Activated naive CD8-positive, alpha-beta T cell treated with anti-CD3 and anti-CD28 coated beads, Interleukin-2, amount 50 U/mL, for 24 hours (primary cell): ENCODE data around the gene C17orf113.

Source experiments
- ATAC-seq: fragments of 150-1000 bp; cut with Tn5 transposase; one replicate; pipeline ENCODE4 v1.10.0; 2021
- DNase-seq: peaks from one replicate; pipeline ENCODE4 v3.0.0; 2021
- H3K27ac Mint-ChIP-seq: one replicate; pipeline ENCODE4 v1.8.0; 2021; ENCODE audit warnings: mild to moderate bottlenecking, mixed read lengths
- H3K27me3 Mint-ChIP-seq: one replicate; pipeline ENCODE4 v1.8.0; 2021; ENCODE audit warnings: mixed read lengths
- H3K36me3 Mint-ChIP-seq: one replicate; pipeline ENCODE4 v1.8.0; 2021; ENCODE audit warnings: low read depth, mixed read lengths
- H3K4me1 Mint-ChIP-seq: one replicate; pipeline ENCODE4 v1.8.0; 2021; ENCODE audit warnings: mixed read lengths
- H3K4me3 Mint-ChIP-seq: one replicate; pipeline ENCODE4 v1.8.0; 2021; ENCODE audit warnings: mild to moderate bottlenecking, moderate library complexity, mixed read lengths
- H3K9me3 Mint-ChIP-seq: one replicate; pipeline ENCODE4 v1.8.0; 2021; ENCODE audit warnings: mixed read lengths

The C17orf113 gene

DNA sequence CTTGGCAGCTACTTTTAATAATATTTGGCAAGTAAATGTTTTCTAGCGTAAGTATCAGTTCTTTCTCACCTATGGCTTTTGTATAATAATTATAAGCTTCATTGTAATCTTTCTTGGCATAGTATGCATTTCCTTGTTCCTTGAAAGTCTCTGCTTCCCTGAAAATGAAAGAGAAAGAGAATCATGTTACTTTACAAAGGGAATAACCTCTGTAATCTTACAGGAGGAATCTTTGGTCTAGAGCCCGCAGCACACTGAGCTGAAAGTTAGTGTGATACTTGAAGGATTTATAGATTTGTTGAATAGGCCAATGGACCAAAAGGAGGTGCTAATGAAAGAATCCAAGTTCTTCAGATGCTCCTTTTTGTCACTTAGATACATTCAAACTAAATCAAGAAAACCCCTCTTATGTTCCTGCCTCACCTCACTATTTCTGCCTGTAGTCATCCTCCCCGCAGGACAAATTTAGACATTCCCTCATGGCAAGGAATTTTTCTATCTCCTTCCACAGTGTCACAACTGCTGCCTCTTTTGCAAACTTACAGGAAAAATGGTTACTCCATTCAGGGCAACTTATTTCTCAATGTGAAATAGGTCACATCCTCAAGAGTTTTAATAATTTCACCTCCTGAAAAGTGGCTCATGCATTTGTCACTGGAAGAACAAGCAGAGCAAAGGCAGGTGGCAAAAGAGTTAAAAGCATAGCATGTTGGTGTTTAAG lies 49.8 kb downstream of the C17orf113 start:
- ATAC-seq: no peak
- DNase-seq: no peak
- Mint-ChIP-seq H3K9me3 (no peaks in the 10 kb centered on the region), H3K27ac (peak overlapping the region; percentile 61), H3K4me1 (peaks cover 25% of the 10 kb centered on the region), H3K27me3 (no peaks in the 10 kb centered on the region), H3K4me3 (no peak overlapping the region), H3K36me3 (peaks cover 46% of the 10 kb centered on the region)

DNA sequence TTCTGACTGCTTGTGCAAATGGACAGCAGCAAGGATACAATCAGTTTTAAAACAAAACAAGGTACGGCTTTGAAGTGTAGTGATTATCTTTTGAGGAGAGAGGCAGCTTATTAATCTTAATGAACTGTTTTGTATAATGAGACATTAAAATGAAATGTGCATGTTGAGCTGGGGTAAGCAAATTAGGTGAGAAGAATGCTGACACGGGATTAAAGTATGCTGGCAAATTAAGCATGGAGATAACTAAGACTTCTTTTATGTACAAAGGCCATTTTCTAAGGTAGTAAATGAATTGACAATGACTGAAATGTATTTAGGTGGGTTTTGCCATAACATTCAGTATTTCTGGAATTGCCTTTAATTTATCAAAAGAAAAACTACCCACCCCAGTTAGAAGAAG lies 51.9 kb downstream of the C17orf113 start:
- ATAC-seq: no peak
- no peaks in the 10 kb centered on the region for H3K9me3 Mint-ChIP-seq
- H3K4me3 Mint-ChIP-seq: no peak overlapping the region
- peaks cover 23% of the 10 kb centered on the region for H3K4me1 Mint-ChIP-seq
- DNase-seq: no peak
- peaks cover 49% of the 10 kb centered on the region for H3K36me3 Mint-ChIP-seq
- H3K27ac Mint-ChIP-seq: no peak overlapping the region
- H3K27me3 Mint-ChIP-seq: no peaks in the 10 kb centered on the region

DNA sequence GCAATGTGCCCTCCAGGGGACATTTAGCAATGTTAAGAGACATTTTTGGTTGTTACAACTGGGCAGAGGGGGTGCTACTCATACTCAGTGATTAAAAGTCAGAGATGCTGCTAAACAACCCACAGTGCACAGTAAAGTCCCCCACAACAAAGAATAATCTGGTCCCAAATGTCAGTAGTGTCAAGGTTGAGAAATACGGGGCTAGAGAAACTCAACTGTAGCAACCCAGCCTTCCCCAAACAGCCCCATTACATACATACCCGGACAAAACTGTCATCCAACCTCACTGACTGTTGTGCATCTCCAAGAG lies 53.6 kb downstream of the C17orf113 start:
- H3K4me1 Mint-ChIP-seq: peaks cover 21% of the 10 kb centered on the region
- peaks cover 52% of the 10 kb centered on the region for H3K36me3 Mint-ChIP-seq
- no peak overlapping the region for H3K4me3 Mint-ChIP-seq
- no peaks in the 10 kb centered on the region for H3K9me3 Mint-ChIP-seq
- H3K27me3 Mint-ChIP-seq: no peaks in the 10 kb centered on the region
- DNase-seq (no peak), ATAC-seq (peak; percentile 65)
- H3K27ac Mint-ChIP-seq: peak overlapping the region; percentile 81

DNA sequence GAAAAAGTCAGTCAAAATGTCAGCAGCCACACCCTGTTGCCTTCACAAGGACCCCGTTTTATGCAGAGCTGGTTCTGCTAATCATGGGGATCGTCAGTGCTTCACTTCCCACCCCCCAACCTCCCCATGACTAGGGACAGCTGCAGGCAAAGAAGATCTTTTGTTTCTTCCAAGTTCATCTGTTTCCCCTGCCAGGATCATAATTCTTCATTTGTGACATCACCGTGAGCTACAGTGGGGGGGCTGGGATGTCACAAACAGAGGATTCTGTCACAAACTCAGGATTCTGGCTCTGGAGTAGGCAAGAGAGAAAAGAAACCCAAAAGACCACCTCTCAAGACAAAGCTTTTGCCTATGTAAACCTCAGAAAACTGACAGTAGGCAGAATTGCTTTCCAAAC lies 57.8 kb downstream of the C17orf113 start:
- H3K4me1 Mint-ChIP-seq: peaks cover 30% of the 10 kb centered on the region
- peaks cover 59% of the 10 kb centered on the region for H3K36me3 Mint-ChIP-seq
- no peak overlapping the region for H3K4me3 Mint-ChIP-seq
- no peak for ATAC-seq
- DNase-seq: no peak
- no peak overlapping the region for H3K27ac Mint-ChIP-seq
- no peaks in the 10 kb centered on the region for H3K9me3 Mint-ChIP-seq
- no peaks in the 10 kb centered on the region for H3K27me3 Mint-ChIP-seq

DNA sequence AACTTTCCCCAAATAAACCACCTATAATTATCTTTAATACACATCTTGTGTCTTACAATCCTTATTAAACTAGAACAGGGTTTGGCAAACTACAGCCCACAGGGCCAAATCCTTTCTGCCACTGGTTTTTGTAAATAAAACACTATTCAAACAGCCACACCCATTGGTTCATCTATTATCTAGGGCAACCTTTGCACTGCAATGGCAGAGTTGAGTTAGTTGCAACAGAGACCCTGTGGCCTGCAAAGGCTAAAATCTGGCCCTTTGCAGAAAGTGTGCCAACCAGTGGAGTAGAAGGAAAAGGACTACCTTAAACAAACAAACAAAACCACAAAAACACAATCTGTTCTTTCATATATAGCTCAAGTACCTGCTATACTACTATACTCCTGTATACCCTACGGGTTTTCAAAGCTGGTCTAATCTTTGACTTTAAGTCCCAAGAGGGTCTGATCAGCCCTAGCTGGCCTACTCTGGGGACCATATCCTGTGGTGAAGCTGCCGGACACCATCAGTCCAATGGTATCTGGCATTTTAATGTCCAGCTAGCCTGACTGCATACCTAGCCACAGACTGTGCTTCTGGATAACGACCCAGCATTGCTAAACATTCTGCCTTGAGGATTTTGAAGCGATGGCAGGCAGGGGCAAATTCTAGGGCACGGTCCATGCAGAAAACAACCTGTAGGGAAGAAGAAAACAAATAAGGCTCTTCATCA lies 60.5 kb downstream of the C17orf113 start:
- Mint-ChIP-seq H3K27ac (no peak overlapping the region), H3K4me1 (peaks cover 19% of the 10 kb centered on the region), H3K4me3 (no peak overlapping the region), H3K36me3 (peaks cover 63% of the 10 kb centered on the region), H3K9me3 (no peaks in the 10 kb centered on the region), H3K27me3 (no peaks in the 10 kb centered on the region)
- DNase-seq: no peak
- no peak for ATAC-seq

DNA sequence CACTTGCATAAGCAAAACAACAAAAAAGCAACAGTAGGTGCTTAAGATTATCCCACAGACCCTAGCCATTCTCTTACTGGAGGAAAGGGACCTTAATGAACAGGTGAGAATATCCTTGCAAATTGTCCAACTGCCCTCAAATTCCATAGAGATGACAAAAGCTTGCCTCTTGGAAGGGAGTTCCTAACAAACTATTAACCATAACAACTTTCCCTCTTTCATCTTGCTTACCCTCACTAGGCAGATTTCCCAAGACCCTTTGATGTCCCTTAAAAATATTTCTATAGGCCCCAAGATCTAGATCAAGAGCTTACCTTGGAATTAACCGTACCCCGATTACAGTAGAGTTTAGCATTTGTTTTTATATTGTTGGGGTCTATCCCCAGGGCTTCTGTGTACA lies 62.0 kb downstream of the C17orf113 start:
- Mint-ChIP-seq H3K27me3 (no peaks in the 10 kb centered on the region), H3K9me3 (no peaks in the 10 kb centered on the region), H3K4me3 (no peak overlapping the region), H3K4me1 (peaks cover 19% of the 10 kb centered on the region), H3K27ac (peak overlapping the region; percentile 83), H3K36me3 (peaks cover 63% of the 10 kb centered on the region)
- DNase-seq (no peak), ATAC-seq (no peak)
